GM12872 (cell line): ENCODE measurements around the gene AQP11.

Experiments
- TF ChIP-seq, protein P1 (sequence below): IDR thresholded peaks from 3 replicates; pipeline ENCODE4 v1.5.1; 2011; ENCODE audit warnings: low read depth, mild to moderate bottlenecking, low read length, moderate library complexity; ENCODE audit not compliant: insufficient read depth

AQP11 gene

DNA sequence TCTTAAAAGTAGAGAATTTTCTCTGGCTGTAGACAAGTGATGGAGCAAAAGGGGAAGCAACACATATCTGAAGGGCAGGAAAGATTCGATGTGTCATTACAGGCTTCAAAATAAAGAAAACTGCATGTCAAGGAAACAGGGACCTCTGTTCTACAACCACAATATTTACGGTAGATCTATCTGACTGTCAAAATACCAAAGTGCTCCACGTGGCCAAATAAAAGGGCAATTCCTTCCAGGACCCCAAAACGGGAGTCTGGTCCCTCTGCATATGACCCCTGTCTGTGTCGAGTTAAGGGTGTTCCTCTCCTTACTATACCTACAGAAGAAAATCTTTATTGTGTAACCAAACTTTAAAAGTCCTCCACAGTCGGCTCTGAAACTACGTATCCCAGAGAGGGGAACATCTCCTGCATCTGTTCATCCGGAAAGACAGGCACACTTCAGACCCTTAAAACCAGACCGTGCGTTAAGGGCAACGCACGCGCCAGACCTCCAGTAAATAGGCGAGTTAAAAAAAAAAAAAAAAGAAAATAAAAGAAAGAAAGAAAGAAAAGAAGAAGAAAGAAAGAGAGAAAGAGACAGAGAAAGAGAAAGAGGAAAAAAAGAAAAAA lies 47.1 kb downstream of the AQP11 start:
- TF ChIP-seq, protein P1, sequence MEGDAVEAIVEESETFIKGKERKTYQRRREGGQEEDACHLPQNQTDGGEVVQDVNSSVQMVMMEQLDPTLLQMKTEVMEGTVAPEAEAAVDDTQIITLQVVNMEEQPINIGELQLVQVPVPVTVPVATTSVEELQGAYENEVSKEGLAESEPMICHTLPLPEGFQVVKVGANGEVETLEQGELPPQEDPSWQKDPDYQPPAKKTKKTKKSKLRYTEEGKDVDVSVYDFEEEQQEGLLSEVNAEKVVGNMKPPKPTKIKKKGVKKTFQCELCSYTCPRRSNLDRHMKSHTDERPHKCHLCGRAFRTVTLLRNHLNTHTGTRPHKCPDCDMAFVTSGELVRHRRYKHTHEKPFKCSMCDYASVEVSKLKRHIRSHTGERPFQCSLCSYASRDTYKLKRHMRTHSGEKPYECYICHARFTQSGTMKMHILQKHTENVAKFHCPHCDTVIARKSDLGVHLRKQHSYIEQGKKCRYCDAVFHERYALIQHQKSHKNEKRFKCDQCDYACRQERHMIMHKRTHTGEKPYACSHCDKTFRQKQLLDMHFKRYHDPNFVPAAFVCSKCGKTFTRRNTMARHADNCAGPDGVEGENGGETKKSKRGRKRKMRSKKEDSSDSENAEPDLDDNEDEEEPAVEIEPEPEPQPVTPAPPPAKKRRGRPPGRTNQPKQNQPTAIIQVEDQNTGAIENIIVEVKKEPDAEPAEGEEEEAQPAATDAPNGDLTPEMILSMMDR = no peak

- TF ChIP-seq, protein P1 = no peak
Observed at GRCh38 chr11:77637345-77638165, 47.8 kb downstream of the AQP11 start, which contains the start of gene CLNS1A. CLNS1A (minus strand) TSS chr11:77637794; CDS start chr11:77637714, 80 bp downstream.

- TF ChIP-seq, protein P1 = no peak
Observed at GRCh38 chr11:77642228-77642627, 52.5 kb downstream of the AQP11 start.

DNA sequence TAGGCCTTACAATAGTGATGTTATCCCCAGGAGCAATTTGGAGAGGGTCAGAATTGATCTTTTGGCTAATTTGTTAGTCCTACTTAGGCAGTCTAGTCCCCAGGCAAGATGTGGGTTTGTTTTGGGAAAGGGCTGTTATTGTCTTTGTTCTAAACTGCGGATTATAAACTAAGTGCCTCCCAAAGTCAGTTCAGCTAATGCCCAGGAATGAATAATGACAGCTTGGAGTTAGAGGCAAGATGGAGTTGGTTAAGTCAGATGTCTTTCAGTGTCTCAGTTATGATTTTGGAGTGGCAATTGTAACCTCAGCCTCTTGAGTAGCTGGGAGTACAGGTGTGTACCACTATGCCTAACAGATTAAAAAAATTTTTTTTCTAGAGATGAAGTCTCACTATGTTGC lies 55.1 kb downstream of the AQP11 start:
- TF ChIP-seq, protein P1 = no peak

GRCh38 chr11:77647654-77648305 lies 58.0 kb downstream of the AQP11 start:
- TF ChIP-seq, protein P1 = no peak

GRCh38 chr11:77650123-77650522 lies 60.4 kb downstream of the AQP11 start:
- TF ChIP-seq, protein P1 = no peak

- TF ChIP-seq, protein P1 = no peak
Observed at GRCh38 chr11:77654770-77655434, 65.1 kb downstream of the AQP11 start.
